ENCODE results near the gene PIERCE2. TPM values are rescaled to one million over a fixed set of nuclear protein-coding genes. Genes with fewer than 3 reads are reported as not detected.

Gene PIERCE2
- total and polyA plus RNA-seq, 2 of the 13 experiments (the other 11 are each of a cell fraction or from before 2014, with no cell fraction given) = 0.09 TPM; not detected in 1

DNA sequence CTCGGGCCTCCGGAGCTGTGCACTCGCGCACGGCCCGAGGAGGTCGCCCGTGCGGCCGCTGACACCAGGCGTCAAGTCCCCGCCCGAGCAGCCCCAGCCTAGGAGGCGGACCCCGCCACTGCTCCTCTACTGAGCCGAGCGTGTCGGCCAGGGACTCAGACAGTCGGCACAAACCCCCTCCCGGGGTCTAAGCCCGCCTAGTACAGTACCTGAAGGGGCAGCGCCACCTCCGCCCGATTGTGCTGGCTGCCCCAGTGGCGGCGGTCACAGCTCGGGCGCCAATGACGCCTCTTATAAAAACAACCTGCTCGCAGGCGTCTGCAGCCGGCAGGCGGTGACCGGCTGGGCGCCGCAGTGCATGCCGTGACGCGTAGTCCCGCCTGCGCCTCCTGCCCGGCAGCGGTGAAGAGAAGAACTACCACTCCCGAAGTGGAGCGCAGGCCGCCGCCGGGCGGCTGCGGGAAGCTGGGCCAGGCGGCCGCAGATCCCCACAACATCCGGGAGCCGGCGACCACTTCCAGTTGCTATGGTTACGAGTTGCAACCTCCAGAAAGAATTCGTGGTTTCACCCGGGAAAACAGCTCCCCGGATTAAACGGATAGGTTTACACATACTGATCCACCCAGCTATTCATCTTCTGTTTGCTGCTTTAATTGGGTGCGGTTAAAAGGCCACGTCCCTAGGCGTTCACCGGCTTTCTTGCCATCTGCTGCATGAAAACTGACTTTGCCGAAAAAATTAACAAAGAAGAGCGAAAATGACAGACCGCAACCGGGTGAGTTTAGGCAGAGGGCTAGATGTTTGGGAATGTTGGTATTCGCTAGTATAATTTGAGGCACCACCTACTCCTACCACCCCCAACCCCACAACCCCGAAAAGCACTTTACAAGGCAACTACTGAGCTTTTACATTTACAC lies at the start of gene PIERCE2, which contains the start of gene CCPG1 (continued):
- TF ChIP-seq, protein P1, sequence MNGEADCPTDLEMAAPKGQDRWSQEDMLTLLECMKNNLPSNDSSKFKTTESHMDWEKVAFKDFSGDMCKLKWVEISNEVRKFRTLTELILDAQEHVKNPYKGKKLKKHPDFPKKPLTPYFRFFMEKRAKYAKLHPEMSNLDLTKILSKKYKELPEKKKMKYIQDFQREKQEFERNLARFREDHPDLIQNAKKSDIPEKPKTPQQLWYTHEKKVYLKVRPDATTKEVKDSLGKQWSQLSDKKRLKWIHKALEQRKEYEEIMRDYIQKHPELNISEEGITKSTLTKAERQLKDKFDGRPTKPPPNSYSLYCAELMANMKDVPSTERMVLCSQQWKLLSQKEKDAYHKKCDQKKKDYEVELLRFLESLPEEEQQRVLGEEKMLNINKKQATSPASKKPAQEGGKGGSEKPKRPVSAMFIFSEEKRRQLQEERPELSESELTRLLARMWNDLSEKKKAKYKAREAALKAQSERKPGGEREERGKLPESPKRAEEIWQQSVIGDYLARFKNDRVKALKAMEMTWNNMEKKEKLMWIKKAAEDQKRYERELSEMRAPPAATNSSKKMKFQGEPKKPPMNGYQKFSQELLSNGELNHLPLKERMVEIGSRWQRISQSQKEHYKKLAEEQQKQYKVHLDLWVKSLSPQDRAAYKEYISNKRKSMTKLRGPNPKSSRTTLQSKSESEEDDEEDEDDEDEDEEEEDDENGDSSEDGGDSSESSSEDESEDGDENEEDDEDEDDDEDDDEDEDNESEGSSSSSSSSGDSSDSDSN (CRISPR knock-in tag; IDR thresholded peaks at IDR 0.05) = peak; percentile 99
- TF ChIP-seq, protein P2, sequence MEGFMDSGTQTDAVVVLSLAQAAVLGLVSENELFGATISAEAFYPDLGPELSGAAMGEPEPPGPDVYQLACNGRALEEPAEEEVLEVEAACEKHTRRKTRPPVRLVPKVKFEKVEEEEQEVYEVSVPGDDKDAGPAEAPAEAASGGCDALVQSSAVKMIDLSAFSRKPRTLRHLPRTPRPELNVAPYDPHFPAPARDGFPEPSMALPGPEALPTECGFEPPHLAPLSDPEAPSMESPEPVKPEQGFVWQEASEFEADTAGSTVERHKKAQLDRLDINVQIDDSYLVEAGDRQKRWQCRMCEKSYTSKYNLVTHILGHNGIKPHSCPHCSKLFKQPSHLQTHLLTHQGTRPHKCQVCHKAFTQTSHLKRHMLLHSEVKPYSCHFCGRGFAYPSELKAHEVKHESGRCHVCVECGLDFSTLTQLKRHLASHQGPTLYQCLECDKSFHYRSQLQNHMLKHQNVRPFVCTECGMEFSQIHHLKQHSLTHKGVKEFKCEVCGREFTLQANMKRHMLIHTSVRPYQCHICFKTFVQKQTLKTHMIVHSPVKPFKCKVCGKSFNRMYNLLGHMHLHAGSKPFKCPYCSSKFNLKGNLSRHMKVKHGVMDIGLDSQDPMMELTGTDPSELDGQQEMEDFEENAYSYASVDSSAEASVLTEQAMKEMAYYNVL (CRISPR knock-in tag; IDR thresholded peaks at IDR 0.05; ENCODE audit: borderline replicate concordance) = peak; percentile 74; the same call in 1 of the 2 replicates
- TF ChIP-seq RNF2 (conservative IDR thresholded peaks at IDR 0.05; ENCODE audit: low read depth) (peak; percentile 80), CBX2 (IDR thresholded peaks at IDR 0.05; ENCODE audit: low read depth, low read length) (no peak), CBX2 (CRISPR knock-in tag; IDR thresholded peaks at IDR 0.05; ENCODE audit: low read depth) (no peak), KDM1A (CRISPR knock-in tag; IDR thresholded peaks at IDR 0.05) (no peak), ZMYM3 (CRISPR knock-in tag; IDR thresholded peaks at IDR 0.05) (peak; percentile 76; the same call in 1 of the 2 replicates), MIER2 (CRISPR knock-in tag; IDR thresholded peaks at IDR 0.05) (no peak), HES4 (CRISPR knock-in tag; IDR thresholded peaks at IDR 0.05; ENCODE audit: borderline replicate concordance) (no peak), SOX6 (IDR thresholded peaks at IDR 0.05) (no peak), SOX6 (CRISPR knock-in tag; IDR thresholded peaks at IDR 0.05) (peak; percentile 73), NR2F1 (CRISPR knock-in tag; IDR thresholded peaks at IDR 0.05) (0 out of 4 replicates have a peak, but pooled peaks of 1 of the 2 experiments have one; percentile 25), ZFX (CRISPR knock-in tag; IDR thresholded peaks at IDR 0.05; ENCODE audit: low read depth) (peak; percentile 86)
- TF ChIP-seq, protein P3, sequence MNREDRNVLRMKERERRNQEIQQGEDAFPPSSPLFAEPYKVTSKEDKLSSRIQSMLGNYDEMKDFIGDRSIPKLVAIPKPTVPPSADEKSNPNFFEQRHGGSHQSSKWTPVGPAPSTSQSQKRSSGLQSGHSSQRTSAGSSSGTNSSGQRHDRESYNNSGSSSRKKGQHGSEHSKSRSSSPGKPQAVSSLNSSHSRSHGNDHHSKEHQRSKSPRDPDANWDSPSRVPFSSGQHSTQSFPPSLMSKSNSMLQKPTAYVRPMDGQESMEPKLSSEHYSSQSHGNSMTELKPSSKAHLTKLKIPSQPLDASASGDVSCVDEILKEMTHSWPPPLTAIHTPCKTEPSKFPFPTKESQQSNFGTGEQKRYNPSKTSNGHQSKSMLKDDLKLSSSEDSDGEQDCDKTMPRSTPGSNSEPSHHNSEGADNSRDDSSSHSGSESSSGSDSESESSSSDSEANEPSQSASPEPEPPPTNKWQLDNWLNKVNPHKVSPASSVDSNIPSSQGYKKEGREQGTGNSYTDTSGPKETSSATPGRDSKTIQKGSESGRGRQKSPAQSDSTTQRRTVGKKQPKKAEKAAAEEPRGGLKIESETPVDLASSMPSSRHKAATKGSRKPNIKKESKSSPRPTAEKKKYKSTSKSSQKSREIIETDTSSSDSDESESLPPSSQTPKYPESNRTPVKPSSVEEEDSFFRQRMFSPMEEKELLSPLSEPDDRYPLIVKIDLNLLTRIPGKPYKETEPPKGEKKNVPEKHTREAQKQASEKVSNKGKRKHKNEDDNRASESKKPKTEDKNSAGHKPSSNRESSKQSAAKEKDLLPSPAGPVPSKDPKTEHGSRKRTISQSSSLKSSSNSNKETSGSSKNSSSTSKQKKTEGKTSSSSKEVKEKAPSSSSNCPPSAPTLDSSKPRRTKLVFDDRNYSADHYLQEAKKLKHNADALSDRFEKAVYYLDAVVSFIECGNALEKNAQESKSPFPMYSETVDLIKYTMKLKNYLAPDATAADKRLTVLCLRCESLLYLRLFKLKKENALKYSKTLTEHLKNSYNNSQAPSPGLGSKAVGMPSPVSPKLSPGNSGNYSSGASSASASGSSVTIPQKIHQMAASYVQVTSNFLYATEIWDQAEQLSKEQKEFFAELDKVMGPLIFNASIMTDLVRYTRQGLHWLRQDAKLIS (CRISPR knock-in tag; IDR thresholded peaks at IDR 0.05) = no peak
- TF ChIP-seq, protein P4, sequence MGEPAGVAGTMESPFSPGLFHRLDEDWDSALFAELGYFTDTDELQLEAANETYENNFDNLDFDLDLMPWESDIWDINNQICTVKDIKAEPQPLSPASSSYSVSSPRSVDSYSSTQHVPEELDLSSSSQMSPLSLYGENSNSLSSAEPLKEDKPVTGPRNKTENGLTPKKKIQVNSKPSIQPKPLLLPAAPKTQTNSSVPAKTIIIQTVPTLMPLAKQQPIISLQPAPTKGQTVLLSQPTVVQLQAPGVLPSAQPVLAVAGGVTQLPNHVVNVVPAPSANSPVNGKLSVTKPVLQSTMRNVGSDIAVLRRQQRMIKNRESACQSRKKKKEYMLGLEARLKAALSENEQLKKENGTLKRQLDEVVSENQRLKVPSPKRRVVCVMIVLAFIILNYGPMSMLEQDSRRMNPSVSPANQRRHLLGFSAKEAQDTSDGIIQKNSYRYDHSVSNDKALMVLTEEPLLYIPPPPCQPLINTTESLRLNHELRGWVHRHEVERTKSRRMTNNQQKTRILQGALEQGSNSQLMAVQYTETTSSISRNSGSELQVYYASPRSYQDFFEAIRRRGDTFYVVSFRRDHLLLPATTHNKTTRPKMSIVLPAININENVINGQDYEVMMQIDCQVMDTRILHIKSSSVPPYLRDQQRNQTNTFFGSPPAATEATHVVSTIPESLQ (CRISPR knock-in tag; conservative IDR thresholded peaks at IDR 0.05) = no peak
- TF ChIP-seq, protein P5, sequence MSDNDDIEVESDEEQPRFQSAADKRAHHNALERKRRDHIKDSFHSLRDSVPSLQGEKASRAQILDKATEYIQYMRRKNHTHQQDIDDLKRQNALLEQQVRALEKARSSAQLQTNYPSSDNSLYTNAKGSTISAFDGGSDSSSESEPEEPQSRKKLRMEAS (IDR thresholded peaks at IDR 0.05) = peak; percentile 71; the same call in 1 of the 2 replicates

Data from HepG2 (cell line).